Activated T-cell treated with anti-CD3 and anti-CD28 coated beads, Interleukin-2, amount 50 U/mL, for 4 hours (primary cell): ENCODE data around the gene GMIP. TPM values are rescaled to one million over a fixed set of nuclear protein-coding genes. Genes with fewer than 3 reads are reported as not detected.

Experiments used
- ATAC-seq, 2 donors: fragments of 200-7000 bp; cut with Tn5 transposase; one replicate each; pipeline ENCODE4 v1.10.0; 2021
- DNase-seq: peaks from one replicate; pipeline ENCODE4 v3.0.0-alpha.2; 2020
- H3K27me3 Mint-ChIP-seq: one replicate; pipeline ENCODE4 v1.8.0; 2021; ENCODE audit warnings: low read depth, mixed read lengths
- H3K36me3 Mint-ChIP-seq: one replicate; pipeline ENCODE4 v1.8.0; 2022; ENCODE audit warnings: mixed read lengths; ENCODE audit not compliant: insufficient read depth
- H3K4me1 Mint-ChIP-seq: one replicate; pipeline ENCODE4 v1.8.0; 2021; ENCODE audit warnings: low read depth, mixed read lengths
- H3K4me3 Mint-ChIP-seq: one replicate; pipeline ENCODE4 v1.8.0; 2021; ENCODE audit warnings: mild to moderate bottlenecking, moderate library complexity, mixed read lengths
- H3K9me3 Mint-ChIP-seq: one replicate; pipeline ENCODE4 v1.8.0; 2021; ENCODE audit warnings: mixed read lengths
- total RNA-seq, 3 donors: library from RNA; stranded (reverse); gene quantifications; one replicate each; pipeline ENCODE4 v1.2.1, GENCODE V29; 2021

GMIP gene
- total RNA-seq, 3 donors from 2014 or later = 38.7 to 43.4 (median 42.1) TPM

DNA sequence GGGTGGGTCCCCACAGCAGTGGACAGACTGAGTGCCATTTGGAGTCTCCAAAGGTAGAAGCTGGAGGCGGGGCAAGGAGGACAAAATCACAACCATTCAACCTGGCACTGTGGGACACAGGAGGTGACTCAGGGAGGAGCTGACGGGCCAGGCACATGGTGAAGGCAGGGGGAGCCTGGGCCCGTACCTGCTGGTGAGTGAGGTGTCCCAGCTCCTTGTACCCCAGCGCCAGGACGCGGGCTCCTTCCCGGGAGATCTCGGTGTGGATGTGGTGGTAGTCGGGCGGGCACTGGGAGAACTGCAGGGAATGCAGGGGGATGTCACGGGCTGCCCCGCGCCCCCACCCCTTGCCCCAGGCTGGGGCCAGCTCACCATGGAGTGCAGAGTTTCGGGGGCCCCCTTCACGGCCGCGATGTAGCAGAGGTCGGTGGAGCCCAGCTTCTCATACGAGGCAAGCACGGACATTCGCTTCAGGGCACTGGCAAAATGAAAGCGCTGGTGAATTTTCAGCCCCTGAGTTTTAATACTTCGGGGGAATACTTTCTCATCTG lies 10.2 kb upstream of the GMIP start:
- no peak for ATAC-seq
- no peaks in the 10 kb centered on the region for H3K27me3 Mint-ChIP-seq
- peaks cover 40% of the 10 kb centered on the region for H3K36me3 Mint-ChIP-seq

DNA sequence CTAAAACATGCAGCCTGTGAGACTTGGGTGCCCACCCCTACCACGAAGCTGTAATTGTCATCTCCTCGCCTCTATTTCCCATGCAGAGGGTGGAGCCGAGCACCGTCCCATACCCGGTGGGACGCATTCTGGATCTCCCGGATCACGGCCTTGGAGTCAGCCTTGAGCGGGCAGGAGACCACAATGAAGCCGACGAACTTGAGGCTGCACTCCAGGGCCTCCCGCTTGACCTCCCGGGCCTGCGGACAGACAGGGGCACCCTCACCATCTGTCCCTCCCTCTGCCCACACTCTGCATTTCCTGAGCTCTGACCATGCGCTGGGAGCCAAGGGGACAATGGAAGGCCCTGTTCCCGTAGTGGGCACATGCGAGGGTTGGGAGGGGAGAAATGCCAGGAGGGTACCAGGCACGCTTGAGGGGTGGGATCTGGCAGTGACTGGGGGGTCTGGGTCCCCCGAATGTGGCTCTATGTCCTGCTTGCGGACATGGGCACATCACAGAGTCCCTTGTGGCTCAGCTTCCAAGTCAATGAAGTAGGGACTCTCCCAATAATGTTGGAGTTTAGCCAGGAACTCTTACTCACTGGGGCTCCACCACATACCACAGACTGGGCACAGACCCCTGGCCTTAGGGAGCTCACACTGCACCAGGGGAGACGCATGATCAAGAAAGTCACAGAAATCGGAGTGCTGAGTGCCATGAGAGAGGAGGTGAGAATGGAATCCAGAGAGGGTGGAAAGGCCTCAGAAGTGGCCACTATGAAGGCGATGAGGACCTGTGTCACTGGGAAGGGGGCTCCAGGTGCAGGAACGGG lies 9.2 kb upstream of the GMIP start:
- ATAC-seq (no peak), DNase-seq (no peak)
- Mint-ChIP-seq H3K9me3 (no peaks in the 10 kb centered on the region), H3K27me3 (no peaks in the 10 kb centered on the region), H3K4me3 (no peak overlapping the region), H3K4me1 (no peaks in the 10 kb centered on the region), H3K36me3 (peaks cover 35% of the 10 kb centered on the region)

More for the DNA sequence above, 10.2 kb upstream of the GMIP start:
- no peaks in the 10 kb centered on the region for H3K4me1 Mint-ChIP-seq
- no peak overlapping the region for H3K4me3 Mint-ChIP-seq
- no peak for DNase-seq
- no peaks in the 10 kb centered on the region for H3K9me3 Mint-ChIP-seq

DNA sequence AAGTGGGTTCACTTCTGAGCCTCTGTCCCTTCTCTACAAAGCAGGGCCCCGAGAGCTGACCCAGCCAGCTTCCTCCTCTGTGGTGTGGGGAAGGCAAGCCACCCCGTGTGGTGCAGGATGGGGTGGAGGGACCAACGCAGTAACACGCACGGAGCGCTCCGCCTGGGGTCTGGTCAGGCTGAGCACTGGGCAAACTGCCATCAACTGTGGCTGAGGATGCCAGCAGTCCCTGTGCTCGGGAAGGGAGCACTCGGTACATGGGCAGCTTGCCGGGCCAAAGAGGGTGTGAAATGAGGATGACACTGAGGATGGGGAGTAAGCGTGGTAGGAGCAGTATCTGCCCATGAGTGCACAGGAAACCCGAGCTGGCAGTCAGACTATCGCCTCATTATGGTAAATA lies 7.6 kb upstream of the GMIP start:
- ATAC-seq (no peak), DNase-seq (no peak)
- H3K4me3 Mint-ChIP-seq = no peak overlapping the region
- H3K27me3 Mint-ChIP-seq = no peaks in the 10 kb centered on the region
- no peaks in the 10 kb centered on the region for H3K4me1 Mint-ChIP-seq
- peaks cover 25% of the 10 kb centered on the region for H3K36me3 Mint-ChIP-seq
- no peaks in the 10 kb centered on the region for H3K9me3 Mint-ChIP-seq

DNA sequence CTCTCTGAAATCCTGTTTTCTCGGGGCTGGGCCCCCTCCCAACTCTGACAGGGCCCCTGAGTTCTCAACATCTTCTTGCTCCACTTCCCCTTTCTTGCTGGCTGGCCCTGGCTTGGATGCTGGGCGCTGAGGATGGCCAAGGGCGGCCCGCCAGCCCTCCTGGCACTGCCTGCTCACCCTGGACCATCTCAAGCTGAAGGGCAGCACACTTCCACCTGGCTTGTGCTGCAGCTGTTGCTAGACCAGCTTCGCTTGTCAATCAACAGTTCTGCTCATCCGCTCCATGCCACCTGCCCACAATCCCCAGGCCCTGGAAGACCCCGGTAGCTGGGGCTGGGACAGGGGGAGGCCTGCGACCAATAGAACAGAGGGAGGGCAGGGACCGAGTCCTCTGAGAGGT lies 6.9 kb upstream of the GMIP start:
- Mint-ChIP-seq H3K4me3 (no peak overlapping the region), H3K36me3 (peaks cover 25% of the 10 kb centered on the region), H3K9me3 (no peaks in the 10 kb centered on the region), H3K4me1 (no peaks in the 10 kb centered on the region), H3K27me3 (no peaks in the 10 kb centered on the region)
- DNase-seq (no peak), ATAC-seq (no peak)

DNA sequence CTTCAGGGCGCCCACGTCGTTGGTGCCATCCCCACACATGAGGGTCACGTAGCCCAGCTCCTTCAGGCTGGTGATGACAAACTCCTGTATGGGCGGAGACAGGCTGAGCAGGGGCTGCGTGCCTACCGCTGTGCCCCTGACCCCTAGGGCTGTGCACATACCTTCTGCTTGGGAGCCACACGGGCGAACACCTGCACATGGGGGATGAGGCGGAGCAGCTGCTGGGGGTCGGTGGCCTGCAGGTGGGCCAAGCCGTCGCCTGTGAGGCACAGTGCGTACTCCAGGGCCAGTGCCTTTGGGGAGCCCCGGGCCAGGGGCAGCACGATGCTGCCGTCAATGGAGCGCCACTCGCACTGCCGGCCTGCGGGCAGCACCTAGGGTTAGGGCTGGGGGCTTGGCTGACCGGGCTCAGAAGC lies 6.1 kb upstream of the GMIP start:
- no peaks in the 10 kb centered on the region for H3K4me1 Mint-ChIP-seq
- ATAC-seq (no peak), DNase-seq (no peak)
- no peaks in the 10 kb centered on the region for H3K27me3 Mint-ChIP-seq
- H3K36me3 Mint-ChIP-seq = peaks cover 25% of the 10 kb centered on the region
- no peak overlapping the region for H3K4me3 Mint-ChIP-seq
- no peaks in the 10 kb centered on the region for H3K9me3 Mint-ChIP-seq

DNA sequence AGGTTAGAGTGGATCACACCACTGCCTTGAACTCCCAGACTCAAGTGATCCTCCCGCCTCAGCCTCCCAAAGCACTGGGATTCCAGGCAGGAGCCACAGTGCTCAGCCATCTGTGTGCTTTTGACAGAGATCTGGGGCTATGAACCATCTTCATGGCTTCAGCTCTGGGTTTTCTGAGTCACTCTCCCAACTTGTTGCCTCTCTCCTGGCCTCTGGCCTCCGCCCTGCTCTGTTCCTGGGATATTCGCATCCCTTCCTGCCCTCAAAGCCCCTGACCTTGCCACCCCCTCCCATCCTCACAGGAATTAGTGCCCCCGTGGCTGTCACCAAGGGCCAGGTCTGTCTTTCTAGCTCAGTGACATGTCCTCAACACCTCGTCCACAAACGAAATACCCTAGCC lies 5.7 kb upstream of the GMIP start:
- H3K27me3 Mint-ChIP-seq = no peaks in the 10 kb centered on the region
- ATAC-seq = no peak
- H3K36me3 Mint-ChIP-seq = peaks cover 23% of the 10 kb centered on the region

DNA sequence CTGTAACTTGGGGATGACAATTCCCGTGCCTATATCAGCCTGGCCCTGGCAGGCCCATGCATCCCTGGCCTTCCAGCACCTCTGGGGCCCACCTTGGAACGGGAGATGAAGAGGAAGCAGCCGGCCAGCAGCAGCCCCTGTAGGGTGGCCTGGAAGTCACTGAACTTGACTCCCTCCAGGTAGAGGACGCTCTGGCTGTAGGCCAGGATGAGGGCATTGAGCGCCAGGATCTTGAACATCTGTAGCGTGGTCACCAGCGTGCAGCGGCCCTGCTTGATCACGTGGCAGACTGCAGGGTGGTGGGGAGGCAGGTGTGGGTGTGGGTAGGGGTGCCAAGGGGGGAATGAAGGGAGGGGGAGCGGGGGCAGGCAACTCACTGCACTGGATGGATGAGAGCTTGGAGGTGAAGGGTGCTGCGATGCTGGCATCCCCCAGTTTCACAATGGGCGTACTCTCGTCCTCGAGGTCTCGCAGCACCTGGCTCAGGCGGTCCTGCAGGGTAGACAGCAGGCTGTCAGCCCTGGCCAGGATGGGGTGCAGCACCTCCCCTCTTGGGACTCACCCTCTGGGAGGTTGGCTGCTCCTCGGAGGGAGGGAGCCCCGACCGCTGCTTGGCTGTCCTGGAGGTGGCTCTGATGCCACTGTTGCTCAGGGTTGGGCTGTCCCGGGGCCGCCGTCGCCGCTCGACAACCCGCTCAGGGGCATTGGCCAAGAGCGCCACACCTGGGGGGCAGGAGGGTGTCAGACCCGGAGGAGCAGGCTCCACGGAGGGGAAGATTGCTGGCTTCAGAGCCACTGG lies 3.8 kb upstream of the GMIP start:
- DNase-seq (no peak), ATAC-seq (no peak)
- Mint-ChIP-seq H3K36me3 (peaks cover 10% of the 10 kb centered on the region), H3K4me3 (no peak overlapping the region), H3K4me1 (peaks cover 7% of the 10 kb centered on the region), H3K27me3 (no peaks in the 10 kb centered on the region), H3K9me3 (no peaks in the 10 kb centered on the region)

More for the DNA sequence above, 5.7 kb upstream of the GMIP start:
- Mint-ChIP-seq H3K9me3 (no peaks in the 10 kb centered on the region), H3K4me3 (no peak overlapping the region), H3K4me1 (no peaks in the 10 kb centered on the region)
- no peak for DNase-seq

DNA sequence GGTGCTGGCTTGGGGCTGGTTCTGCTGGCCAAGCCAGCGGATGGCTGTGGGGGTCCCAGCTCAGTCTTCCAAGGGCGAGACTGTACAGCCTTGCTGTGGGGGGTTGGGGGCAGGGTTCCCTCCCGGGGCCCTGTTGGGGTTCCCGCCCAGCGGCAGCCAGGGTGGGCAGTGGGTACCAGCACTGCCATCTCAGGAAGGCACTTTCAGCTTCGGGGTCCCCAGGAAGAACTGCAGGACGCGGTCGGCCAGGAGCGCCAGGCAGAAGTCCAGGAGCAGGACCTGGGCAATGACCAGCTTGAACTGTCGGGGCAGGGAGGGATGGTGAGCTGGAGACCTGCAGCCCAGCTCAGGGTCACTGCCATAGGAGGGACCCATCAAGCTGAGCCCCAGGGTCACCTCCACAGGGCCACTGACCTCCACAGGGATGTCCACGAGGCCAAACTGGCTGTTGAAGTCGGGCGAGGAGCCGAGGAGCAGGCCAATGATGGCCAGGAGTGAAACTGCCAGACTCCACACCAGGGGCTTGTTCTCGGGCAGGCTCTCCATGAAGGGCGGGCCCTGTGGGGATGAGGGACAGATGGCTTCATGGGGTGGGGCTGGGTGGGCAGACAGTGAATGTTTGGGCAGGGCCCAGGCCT lies 1.9 kb upstream of the GMIP start:
- no peak for ATAC-seq
- peaks cover 11% of the 10 kb centered on the region for H3K4me1 Mint-ChIP-seq

DNA sequence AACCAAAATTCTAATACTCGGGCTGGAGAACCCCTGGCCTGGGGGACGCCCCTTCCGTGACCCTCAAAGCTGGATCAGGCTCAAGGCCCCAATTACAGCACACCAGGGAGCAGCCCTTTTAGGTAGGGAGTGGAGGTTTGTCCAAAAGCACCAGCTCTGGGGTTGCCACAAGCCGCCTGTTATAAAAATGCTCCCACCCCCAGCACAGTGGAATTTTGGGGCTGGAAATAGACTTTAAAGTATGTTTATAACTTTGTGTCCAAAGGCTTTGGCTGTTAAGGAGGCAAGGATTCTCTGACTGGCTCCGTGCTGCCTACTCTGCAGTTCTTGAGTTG lies 564 bp upstream of the GMIP start:
- no peak for DNase-seq
- no peak for ATAC-seq
- Mint-ChIP-seq H3K4me3 (peak overlapping the region; percentile 97), H3K9me3 (no peaks in the 10 kb centered on the region), H3K4me1 (peaks cover 11% of the 10 kb centered on the region), H3K36me3 (peaks cover 3% of the 10 kb centered on the region), H3K27me3 (no peaks in the 10 kb centered on the region)

More for the DNA sequence above, 1.9 kb upstream of the GMIP start:
- H3K27me3 Mint-ChIP-seq = no peaks in the 10 kb centered on the region
- no peak overlapping the region for H3K4me3 Mint-ChIP-seq
- H3K36me3 Mint-ChIP-seq = peaks cover 5% of the 10 kb centered on the region
- DNase-seq = no peak
- no peaks in the 10 kb centered on the region for H3K9me3 Mint-ChIP-seq

DNA sequence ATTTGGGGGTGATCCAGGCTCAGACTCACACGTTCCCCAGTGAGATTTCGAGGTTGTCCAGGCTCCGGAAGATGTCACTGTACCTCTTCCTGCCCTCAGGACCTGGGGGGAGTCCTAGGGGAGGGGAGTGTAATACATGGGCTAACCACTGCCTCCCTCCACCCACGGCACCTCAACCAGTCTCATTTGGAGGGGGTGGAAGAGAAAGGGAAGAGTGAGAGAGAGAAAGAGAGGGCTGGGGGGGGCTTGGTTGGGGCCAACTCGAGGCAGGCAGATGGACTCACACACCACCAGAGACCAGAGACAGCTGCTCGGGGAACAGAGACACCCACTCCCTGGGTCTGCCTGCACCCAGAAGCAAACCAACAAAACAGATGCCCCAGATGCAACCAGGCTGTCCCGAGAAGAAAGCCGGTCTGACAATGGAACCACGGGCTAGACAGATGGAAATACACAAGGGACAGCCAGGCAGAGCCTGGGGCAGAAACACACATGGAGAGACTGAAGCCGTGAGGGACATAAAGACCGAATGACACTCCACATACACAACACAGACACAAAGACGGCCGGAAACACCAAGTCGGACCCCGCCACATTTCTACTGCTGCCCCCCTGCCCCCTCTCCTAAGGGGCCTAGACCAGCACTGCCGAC lies 825 bp downstream of the GMIP start:
- Mint-ChIP-seq H3K27me3 (no peaks in the 10 kb centered on the region), H3K9me3 (no peaks in the 10 kb centered on the region), H3K4me3 (peak overlapping the region; percentile 97), H3K36me3 (peaks cover 6% of the 10 kb centered on the region), H3K4me1 (peaks cover 11% of the 10 kb centered on the region)
- DNase-seq = peak; percentile 47
- peak; percentile 48 to 63 for ATAC-seq

DNA sequence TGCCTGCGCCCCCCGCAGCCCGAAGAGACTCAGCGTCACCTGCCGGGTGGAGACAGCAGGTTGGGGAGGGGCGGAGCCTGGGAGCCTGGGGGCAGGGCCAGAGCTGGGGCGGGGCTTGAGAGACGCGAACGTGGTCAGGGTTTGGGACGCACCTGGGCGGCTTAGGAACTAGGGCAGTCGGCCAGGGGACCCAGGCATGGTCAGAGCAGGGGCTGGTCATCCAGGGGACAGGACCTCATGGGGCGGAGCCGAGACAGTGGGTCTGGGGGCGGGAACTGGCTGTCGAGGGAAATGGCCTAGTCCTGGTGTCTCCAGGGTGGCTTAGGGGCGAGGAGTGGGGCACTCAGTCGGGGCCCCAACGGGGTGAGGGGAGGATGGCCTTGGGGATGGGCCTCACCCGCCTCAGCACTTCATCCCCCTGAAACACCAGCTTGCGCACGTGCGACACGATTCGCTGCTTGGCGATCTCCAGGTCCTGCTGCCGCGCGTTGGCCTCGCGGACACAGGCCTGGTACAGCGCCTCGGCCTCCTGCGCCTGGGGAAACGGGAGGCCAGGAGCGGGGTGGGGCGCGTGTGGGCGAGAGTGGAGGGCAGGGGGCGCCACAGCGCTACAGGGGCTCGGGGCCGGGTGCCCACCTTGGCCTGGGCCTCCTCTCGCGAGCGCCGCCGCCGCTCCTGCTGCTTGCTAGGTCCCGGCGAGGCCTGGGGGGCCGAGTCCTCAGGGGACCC lies 5.8 kb downstream of the GMIP start:
- ATAC-seq = no peak
- Mint-ChIP-seq H3K4me3 (no peak overlapping the region), H3K27me3 (no peaks in the 10 kb centered on the region), H3K36me3 (peaks cover 28% of the 10 kb centered on the region), H3K4me1 (peaks cover 19% of the 10 kb centered on the region), H3K9me3 (no peaks in the 10 kb centered on the region)
- DNase-seq = no peak

DNA sequence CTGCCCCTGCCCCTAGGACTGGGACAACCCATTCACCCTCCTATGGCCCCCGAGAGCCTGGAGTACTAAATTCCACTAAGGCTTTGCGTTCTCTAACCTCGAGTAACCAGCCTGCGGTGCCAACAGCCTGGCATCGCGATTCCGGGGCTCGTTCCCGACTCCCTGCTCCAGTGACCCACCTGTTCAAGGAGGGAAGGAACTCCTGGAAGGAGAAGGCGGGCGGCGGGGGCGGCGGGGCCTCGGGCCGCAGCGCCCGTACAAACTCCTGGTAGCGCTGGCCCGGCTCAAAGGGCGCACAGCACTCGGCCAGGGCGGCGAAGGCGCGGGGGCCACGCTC lies 6.3 kb downstream of the GMIP start:
- H3K9me3 Mint-ChIP-seq = no peaks in the 10 kb centered on the region
- H3K27me3 Mint-ChIP-seq = no peaks in the 10 kb centered on the region
- no peak for DNase-seq
- H3K4me1 Mint-ChIP-seq = peaks cover 15% of the 10 kb centered on the region
- H3K36me3 Mint-ChIP-seq = peaks cover 28% of the 10 kb centered on the region
- H3K4me3 Mint-ChIP-seq = no peak overlapping the region
- no peak for ATAC-seq

DNA sequence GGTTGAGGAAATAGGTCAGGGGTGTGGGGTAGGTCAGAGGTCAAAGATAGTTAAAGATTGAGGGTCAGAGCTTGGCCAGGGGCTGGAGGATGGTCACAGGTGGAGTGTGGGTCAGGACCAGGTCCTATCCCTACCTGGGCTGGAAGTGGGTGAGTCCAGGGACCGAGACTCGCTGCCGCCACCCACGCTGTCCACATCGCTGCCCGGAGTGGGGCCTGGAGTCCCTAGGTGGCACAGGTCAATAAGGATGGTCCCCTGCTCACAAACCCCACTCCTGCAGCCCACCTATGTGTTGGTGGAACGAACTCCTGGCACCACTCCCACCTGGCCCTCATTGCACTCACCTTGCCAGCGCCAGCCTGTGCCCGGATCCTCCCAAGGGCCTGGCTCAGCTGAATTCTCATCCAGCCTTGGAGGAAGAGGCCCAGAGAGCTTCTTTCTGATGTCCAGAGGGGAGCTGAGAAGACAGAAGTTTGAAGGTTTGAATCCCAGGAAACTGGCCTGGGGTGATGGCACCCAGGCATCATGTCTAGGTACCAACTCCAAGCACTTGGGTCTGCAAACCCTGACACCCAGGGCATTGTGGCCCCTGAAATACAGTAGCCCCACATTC lies 6.8 kb downstream of the GMIP start:
- Mint-ChIP-seq H3K4me3 (no peak overlapping the region), H3K27me3 (no peaks in the 10 kb centered on the region), H3K36me3 (peaks cover 28% of the 10 kb centered on the region), H3K4me1 (peaks cover 11% of the 10 kb centered on the region), H3K9me3 (no peaks in the 10 kb centered on the region)
- ATAC-seq (no peak), DNase-seq (no peak)
